OCI-LY7 (cell line): ENCODE results near the gene GDAP2.

Experiments
- CTCF ChIP-seq: fragments of 200-600 bp; sonication (generic); conservative IDR thresholded peaks from 2 replicates; pipeline ENCODE4 v1.5.1; 2014; ENCODE audit warnings: mild to moderate bottlenecking, antibody characterized with exemption, low read length, moderate library complexity, mixed read lengths
- EZH2phosphoT487 ChIP-seq: fragments of 200-600 bp; sonication (generic); IDR thresholded peaks from 2 replicates; pipeline ENCODE4 v1.6.1; 2018; ENCODE audit warnings: low read depth, borderline replicate concordance, mild to moderate bottlenecking, mixed run types, antibody characterized with exemption, low read length, moderate library complexity, mixed read lengths

GRCh38 chr1:117826119-117826518 lies 103.3 kb downstream of the GDAP2 start:
- no peak for TF ChIP-seq CTCF
- no peak for TF ChIP-seq EZH2phosphoT487
